NCI-H187 (cell line): Measurements from ENCODE around the gene SERPINA5.
"Not testable (repeated sequence)": the region's sequence is repeated elsewhere in the genome, so short reads cannot be mapped to it uniquely, and the experiment has no call there.

Source experiments
- DNase-seq, 2 experiments: peaks; one replicate each; lab custom pipeline; 2025; lab: John Stamatoyannopoulos, UW

Gene SERPINA5

GRCh38 chr14:94622653-94623421 lies 41.6 kb downstream of the SERPINA5 start:
- DNase-seq = no peak

GRCh38 chr14:94623422-94623809 lies 42.2 kb downstream of the SERPINA5 start:
- no peak for DNase-seq

- DNase-seq = no peak
Measured at GRCh38 chr14:94623856-94624499, 42.8 kb downstream of the SERPINA5 start.

- DNase-seq = no peak
Measured at GRCh38 chr14:94624537-94625352, 43.5 kb downstream of the SERPINA5 start.

- DNase-seq = no peak
Measured at GRCh38 chr14:94625353-94625635, 44.1 kb downstream of the SERPINA5 start.

GRCh38 chr14:94628578-94628977 lies 47.4 kb downstream of the SERPINA5 start:
- DNase-seq = no peak

- DNase-seq = no peak
Measured at GRCh38 chr14:94630396-94630795, 49.2 kb downstream of the SERPINA5 start.

GRCh38 chr14:94631050-94631449 lies 49.8 kb downstream of the SERPINA5 start:
- DNase-seq = no peak

- DNase-seq = no peak
Measured at GRCh38 chr14:94631536-94632304, 50.5 kb downstream of the SERPINA5 start.

GRCh38 chr14:94632305-94632590 lies 51.0 kb downstream of the SERPINA5 start:
- DNase-seq = no peak

GRCh38 chr14:94633121-94633520 lies 51.9 kb downstream of the SERPINA5 start:
- DNase-seq = no peak

- DNase-seq = no peak
Measured at GRCh38 chr14:94635154-94635553, 53.9 kb downstream of the SERPINA5 start.

- no peak for DNase-seq
Measured at GRCh38 chr14:94636744-94637412, 55.7 kb downstream of the SERPINA5 start.

- not testable (repeated sequence) for DNase-seq
Measured at GRCh38 chr14:94637814-94638213, 56.6 kb downstream of the SERPINA5 start.

- DNase-seq = no peak
Measured at GRCh38 chr14:94638339-94638738, 57.1 kb downstream of the SERPINA5 start.

- DNase-seq = no peak
Measured at GRCh38 chr14:94638961-94639817, 58.0 kb downstream of the SERPINA5 start.

- no peak for DNase-seq
Measured at GRCh38 chr14:94640721-94641631, 59.8 kb downstream of the SERPINA5 start.

- no peak for DNase-seq
Measured at GRCh38 chr14:94641632-94641955, 60.4 kb downstream of the SERPINA5 start.
